Panc1 (cell line): ENCODE data around the gene MKKS. TPM values are rescaled to one million over a fixed set of nuclear protein-coding genes. Genes with fewer than 3 reads are reported as not detected.

Experiments
- ATAC-seq: fragments of 200-7000 bp; cut with Tn5 transposase; 2 replicates; pipeline ENCODE4 v1.9.1; 2020; ENCODE audit warnings: mild to moderate bottlenecking, moderate library complexity
- BruUV-seq: library from RNA; stranded (reverse); fragments of 400-500 nt; replicated peaks from 2 replicates; lab custom pipeline; 2021; lab: Mats Ljungman, UMichigan
- CTCF ChIA-PET: fragments of 300-600 bp; sonication (Branson Sonifier 250); formaldehyde crosslinking; loops from one replicate; lab custom pipeline; 2022; ENCODE audit warnings: antibody characterized with exemption; lab: Charles Lee
- POLR2A ChIA-PET: fragments of 300-600 bp; sonication (Branson Sonifier 250); formaldehyde crosslinking; loops from one replicate; lab custom pipeline; 2022; ENCODE audit warnings: antibody characterized with exemption; lab: Charles Lee
- DNase-seq: peaks from one replicate; pipeline ENCODE4 v3.0.0-alpha.2; 2010; ENCODE audit warnings: low read depth, low spot score
- H3K27ac ChIP-seq: 2 replicates; pipeline ENCODE4 v1.5.1; 2011; ENCODE audit warnings: mild to moderate bottlenecking, low read length, inconsistent platforms
- H3K27me3 ChIP-seq: fragments of 200-500 bp; sonication (Bioruptor generic); 2 replicates; pipeline ENCODE4 v1.6.0; 2014; ENCODE audit warnings: low read length, inconsistent platforms; ENCODE audit not compliant: control insufficient read depth, insufficient read depth
- H3K36me3 ChIP-seq: fragments of 200-500 bp; sonication (Bioruptor generic); 2 replicates; pipeline ENCODE4 v1.5.1; 2014; ENCODE audit warnings: inconsistent platforms, mild to moderate bottlenecking, low read length, moderate library complexity; ENCODE audit not compliant: control insufficient read depth, insufficient read depth
- H3K4me1 ChIP-seq: 2 replicates; pipeline ENCODE4 v1.5.1; 2011; ENCODE audit warnings: inconsistent platforms, mild to moderate bottlenecking, low read length, moderate library complexity; ENCODE audit not compliant: control insufficient read depth, insufficient read depth
- H3K4me3 ChIP-seq, 2 experiments: 2 replicates each; pipeline ENCODE4 v1.5.1; 2011 to 2012; ENCODE audit warnings: low read depth in 2 of 2, low read length in 2 of 2, mild to moderate bottlenecking in 2 of 2, inconsistent platforms in 1 of 2, moderate library complexity in 1 of 2
- H3K9me3 ChIP-seq: fragments of 200-500 bp; sonication (Bioruptor generic); 2 replicates; pipeline ENCODE4 v1.5.1; 2014; ENCODE audit warnings: low read depth, mild to moderate bottlenecking, inconsistent platforms, low read length, moderate library complexity; ENCODE audit not compliant: control insufficient read depth, insufficient read depth
- POLR2AphosphoS5 ChIP-seq: IDR thresholded peaks from 2 replicates; pipeline ENCODE4 v1.6.1; 2012; ENCODE audit warnings: mild to moderate bottlenecking, low read depth, low read length, moderate library complexity
- SIN3A ChIP-seq: IDR thresholded peaks from 2 replicates; pipeline ENCODE4 v1.6.1; 2012; ENCODE audit warnings: low read depth, mild to moderate bottlenecking, low read length, moderate library complexity, borderline replicate concordance; ENCODE audit not compliant: insufficient read depth
- TCF7L2 ChIP-seq: IDR thresholded peaks from 2 replicates; pipeline ENCODE4 v1.6.1; 2011; ENCODE audit warnings: mild to moderate bottlenecking, low read depth, low read length, inconsistent platforms
- in situ Hi-C: cut with HindIII; loops from 2 replicates; pipeline ENCODE4 v1.10.0; 2016; ENCODE audit warnings: low sequenced_read_pairs, low pct_unique_long_range_greater_than_20kb
- intact Hi-C: fragments of 100-400 bp; cut with micrococcal nuclease; formaldehyde crosslinking; loops from one replicate; pipeline ENCODE4 v1.10.0; 2022; ENCODE audit not compliant: unreplicated experiment
- total RNA-seq: library from RNA; stranded (reverse); gene quantifications from one replicate; pipeline ENCODE4 v1.2.1, GENCODE V29; 2021; ENCODE audit not compliant: unreplicated experiment
- TF ChIP-seq, protein P1 (sequence below), 2 experiments: IDR thresholded peaks; 2 replicates each; pipeline ENCODE4 v1.6.1; 2011 to 2012; ENCODE audit warnings: low read depth in 2 of 2, control low read depth in 1 of 2, low read length in 1 of 2, mild to moderate bottlenecking in 1 of 2, moderate library complexity in 1 of 2; ENCODE audit not compliant: insufficient read depth in 1 of 2
- TF ChIP-seq, protein P2 (sequence below): fragments of 450-650 bp; IDR thresholded peaks from 2 replicates; pipeline ENCODE4 v1.5.1; 2017; ENCODE audit warnings: mild to moderate bottlenecking

The MKKS gene
- total RNA-seq, 1 experiment from 2014 or later, result 15.6 TPM

DNA sequence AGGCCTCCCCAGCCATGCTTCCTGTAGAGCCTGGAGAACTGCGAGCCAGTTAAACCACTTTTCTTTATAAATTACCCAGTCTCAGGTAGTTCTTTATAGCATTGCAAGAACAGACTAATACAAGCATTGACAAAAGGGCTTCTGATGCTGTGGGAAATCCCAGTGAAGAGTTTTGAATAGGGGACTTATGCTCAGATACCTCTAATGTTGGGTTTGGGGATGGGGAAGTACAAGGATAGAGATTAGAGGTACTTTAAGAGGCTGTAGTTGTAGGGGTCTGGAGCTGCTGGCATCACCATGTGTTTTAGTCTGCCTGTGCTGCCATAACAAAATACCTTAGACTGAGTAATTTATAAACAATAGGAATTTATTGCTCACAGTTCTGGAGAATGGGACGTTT is 9.9 kb upstream of the MKKS start:
- in situ Hi-C loops (no loop called here), intact Hi-C loops (no loop called here)
- ChIA-PET POLR2A (no interaction called here), CTCF (no interaction called here)
- TF ChIP-seq POLR2AphosphoS5, result no peak
- no peak for TF ChIP-seq SIN3A
- TF ChIP-seq TCF7L2, result no peak
- TF ChIP-seq, protein P1, sequence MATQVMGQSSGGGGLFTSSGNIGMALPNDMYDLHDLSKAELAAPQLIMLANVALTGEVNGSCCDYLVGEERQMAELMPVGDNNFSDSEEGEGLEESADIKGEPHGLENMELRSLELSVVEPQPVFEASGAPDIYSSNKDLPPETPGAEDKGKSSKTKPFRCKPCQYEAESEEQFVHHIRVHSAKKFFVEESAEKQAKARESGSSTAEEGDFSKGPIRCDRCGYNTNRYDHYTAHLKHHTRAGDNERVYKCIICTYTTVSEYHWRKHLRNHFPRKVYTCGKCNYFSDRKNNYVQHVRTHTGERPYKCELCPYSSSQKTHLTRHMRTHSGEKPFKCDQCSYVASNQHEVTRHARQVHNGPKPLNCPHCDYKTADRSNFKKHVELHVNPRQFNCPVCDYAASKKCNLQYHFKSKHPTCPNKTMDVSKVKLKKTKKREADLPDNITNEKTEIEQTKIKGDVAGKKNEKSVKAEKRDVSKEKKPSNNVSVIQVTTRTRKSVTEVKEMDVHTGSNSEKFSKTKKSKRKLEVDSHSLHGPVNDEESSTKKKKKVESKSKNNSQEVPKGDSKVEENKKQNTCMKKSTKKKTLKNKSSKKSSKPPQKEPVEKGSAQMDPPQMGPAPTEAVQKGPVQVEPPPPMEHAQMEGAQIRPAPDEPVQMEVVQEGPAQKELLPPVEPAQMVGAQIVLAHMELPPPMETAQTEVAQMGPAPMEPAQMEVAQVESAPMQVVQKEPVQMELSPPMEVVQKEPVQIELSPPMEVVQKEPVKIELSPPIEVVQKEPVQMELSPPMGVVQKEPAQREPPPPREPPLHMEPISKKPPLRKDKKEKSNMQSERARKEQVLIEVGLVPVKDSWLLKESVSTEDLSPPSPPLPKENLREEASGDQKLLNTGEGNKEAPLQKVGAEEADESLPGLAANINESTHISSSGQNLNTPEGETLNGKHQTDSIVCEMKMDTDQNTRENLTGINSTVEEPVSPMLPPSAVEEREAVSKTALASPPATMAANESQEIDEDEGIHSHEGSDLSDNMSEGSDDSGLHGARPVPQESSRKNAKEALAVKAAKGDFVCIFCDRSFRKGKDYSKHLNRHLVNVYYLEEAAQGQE (IDR thresholded peaks at IDR 0.05; ENCODE audit: insufficient read depth in 1 of 2, low read depth in 2 of 2, low read length in 1 of 2), result no peak
- TF ChIP-seq, protein P2, sequence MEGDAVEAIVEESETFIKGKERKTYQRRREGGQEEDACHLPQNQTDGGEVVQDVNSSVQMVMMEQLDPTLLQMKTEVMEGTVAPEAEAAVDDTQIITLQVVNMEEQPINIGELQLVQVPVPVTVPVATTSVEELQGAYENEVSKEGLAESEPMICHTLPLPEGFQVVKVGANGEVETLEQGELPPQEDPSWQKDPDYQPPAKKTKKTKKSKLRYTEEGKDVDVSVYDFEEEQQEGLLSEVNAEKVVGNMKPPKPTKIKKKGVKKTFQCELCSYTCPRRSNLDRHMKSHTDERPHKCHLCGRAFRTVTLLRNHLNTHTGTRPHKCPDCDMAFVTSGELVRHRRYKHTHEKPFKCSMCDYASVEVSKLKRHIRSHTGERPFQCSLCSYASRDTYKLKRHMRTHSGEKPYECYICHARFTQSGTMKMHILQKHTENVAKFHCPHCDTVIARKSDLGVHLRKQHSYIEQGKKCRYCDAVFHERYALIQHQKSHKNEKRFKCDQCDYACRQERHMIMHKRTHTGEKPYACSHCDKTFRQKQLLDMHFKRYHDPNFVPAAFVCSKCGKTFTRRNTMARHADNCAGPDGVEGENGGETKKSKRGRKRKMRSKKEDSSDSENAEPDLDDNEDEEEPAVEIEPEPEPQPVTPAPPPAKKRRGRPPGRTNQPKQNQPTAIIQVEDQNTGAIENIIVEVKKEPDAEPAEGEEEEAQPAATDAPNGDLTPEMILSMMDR, result no peak
- Histone ChIP-seq H3K27me3 (no peaks in the 10 kb centered on the region), H3K4me1 (peaks cover 14% of the 10 kb centered on the region), H3K36me3 (no peaks in the 10 kb centered on the region), H3K9me3 (no peaks in the 10 kb centered on the region), H3K4me3 (no peak overlapping the region), H3K27ac (no peak overlapping the region)
- DNase-seq (no peak), ATAC-seq (no peak)
- BruUV-seq, result no TSS peak

DNA sequence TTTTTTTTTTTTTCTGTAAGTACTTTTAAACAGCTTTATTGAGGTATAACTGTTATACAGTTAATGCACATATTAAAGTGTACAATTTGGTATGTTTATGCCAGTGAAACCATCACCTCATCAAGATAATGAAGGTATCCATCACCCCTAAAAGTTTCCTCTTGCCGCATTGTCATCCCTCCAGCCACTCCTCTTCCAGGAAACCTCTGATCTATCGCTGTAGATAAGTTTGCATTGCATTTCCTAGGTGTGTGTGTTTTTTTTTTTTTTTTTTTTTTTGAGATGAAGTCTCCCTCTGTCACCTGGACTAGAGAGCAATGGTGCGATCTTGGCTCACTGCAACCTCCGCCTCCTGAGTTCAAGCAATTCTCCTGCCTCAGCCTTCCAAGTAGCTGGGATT is 4.2 kb upstream of the MKKS start:
- in situ Hi-C loops, result no loop called here
- intact Hi-C loops, result no loop called here
- POLR2A ChIA-PET, result interaction anchor here (0.6 kb wide), 1 partner anchor 123 kb away, joined by 5 read pairs; no protein-coding TSS in a partner anchor
- Histone ChIP-seq H3K36me3 (peaks cover 3% of the 10 kb centered on the region; the same call in 1 of the 2 replicates), H3K27ac (no peak overlapping the region), H3K9me3 (no peaks in the 10 kb centered on the region), H3K4me3 (no peak overlapping the region), H3K4me1 (peaks cover 5% of the 10 kb centered on the region; the same call in 1 of the 2 replicates), H3K27me3 (no peaks in the 10 kb centered on the region)
- CTCF ChIA-PET, result no interaction called here
- BruUV-seq, result no TSS peak
- DNase-seq, result no peak
- no peak for ATAC-seq
- no peak for TF ChIP-seq SIN3A
- TF ChIP-seq POLR2AphosphoS5, result no peak
- TF ChIP-seq TCF7L2, result no peak
- TF ChIP-seq, protein P2, result no peak
- TF ChIP-seq, protein P1 (IDR thresholded peaks at IDR 0.05; ENCODE audit: insufficient read depth in 1 of 2, low read depth in 2 of 2, low read length in 1 of 2), result no peak
